NOMO-1 (cell line): ENCODE measurements around the gene CES2.

Source experiments
- DNase-seq, 2 experiments: peaks; one replicate each; lab custom pipeline; 2025; ENCODE audit not compliant: unreplicated experiment in 2 of 2; lab: John Stamatoyannopoulos, UW

Gene CES2

DNA sequence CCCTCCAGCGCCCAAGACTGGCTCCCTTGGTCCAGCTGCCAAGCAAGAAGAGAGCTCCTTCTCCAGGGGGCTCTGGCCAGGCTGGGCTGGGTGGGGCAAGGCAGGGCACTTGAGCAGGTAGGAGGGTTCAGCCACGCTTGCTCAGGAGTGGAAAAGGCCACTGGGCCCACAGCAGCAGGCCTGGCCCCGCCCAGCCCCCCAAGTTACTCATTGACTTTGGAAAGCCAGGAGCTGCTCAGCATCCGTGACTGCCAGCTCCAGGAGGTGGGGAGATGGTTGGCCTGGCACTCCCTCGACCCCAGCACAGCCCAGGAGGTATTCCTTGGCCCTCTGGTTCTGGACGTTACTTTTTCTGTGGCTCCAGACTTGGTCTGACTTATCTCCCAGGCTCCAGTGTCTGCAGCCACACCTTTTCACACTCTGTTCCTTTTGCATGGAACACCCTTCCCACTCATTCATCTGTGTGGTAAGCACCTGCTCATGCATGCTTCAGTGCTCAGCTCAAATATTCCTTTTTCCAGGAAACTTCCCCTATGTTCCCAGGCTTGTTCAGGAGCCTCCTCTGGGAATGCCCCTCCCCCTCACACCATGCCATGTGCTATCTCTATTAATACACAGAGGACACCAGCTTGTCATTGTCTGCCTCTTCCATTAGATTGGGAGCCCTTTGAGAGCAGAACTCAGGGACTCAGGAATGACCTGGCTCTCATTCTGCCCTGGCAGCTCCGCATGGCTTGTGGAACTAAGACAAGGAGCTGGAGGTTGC, 16.3 kb upstream of the CES2 start, which contains the start of gene CDH16:
Gene CDH16 (minus strand): TSS at position 83 of the 766 bp plus-strand sequence. CDS start 820 bp downstream, outside the sequence.
- DNase-seq = no peak

DNA sequence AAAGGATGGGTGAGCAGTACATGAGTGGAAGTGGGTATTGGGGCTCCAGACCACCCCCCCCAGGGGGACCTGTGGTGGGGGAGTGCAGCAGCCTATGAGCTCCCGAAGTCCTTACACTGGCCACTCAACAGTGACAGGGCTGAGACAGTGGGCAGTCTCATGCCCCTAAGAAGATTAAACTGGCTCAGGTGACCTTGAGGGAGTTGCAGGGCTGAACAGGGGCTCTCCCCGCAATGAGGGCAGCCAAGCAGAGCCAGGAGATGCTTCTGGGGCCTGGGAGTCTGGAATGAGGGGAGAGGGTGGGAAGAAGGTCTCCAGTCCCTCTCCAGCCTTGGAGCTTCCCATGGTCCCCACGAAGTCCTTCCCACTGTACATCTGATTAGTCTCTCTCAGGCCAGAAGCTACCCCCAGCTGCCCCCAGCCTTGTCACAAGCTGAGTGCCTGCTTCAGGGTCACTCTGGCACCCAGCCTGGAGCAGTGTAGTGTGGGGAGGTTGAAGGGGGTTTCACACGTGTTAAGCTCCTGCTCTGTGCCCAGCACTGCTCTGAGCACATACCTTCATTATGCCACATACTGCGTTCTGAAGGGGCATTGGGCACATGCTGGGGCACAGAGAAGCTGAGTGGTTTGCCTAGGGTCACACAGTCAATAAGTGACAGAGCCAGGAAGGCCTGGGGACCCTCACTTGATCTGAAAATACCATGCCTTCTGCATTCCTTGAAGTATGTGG, 15.6 kb upstream of the CES2 start:
- DNase-seq = no peak

- DNase-seq = no peak
Measured at GRCh38 chr16:66920299-66920590, 15.1 kb upstream of the CES2 start.

GRCh38 chr16:66920924-66921680, 14.2 kb upstream of the CES2 start:
- DNase-seq = no peak

DNA sequence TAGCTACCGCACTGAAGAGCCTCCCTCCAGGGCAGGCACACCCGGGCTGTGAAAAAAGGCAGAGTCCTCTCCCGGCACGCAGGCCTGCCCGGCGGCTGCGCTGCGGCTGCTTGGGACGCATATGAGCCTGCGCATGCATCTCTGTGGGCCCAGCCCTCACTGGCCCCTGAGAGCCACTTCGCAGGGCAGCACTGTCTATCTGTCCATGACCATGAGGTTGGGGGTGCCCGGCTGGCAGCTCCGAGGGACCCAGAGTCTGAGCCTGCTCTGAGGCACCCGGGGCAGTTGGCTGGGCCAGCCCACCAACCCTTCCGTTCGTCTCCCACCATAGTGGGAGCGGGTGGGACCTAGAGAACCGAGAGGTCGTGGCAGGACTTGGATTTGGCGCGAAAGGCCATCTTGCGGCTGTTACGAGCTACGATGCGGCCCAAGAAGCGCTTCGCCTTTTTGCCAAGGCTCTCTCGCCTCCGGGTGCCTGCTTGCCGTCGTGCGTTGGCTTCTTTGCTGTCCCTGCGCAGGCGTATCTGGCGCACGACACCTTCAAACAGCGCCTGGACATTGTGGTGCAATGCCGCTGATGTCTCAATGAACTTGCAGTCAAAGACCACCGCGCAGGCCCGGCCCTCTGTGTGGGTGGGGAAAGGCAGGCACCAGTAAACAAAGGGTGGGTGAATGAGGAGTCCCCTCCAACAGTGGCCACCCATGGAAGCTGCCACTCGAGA, 13.4 kb upstream of the CES2 start:
- DNase-seq = no peak

- no peak for DNase-seq
Measured at GRCh38 chr16:66923247-66923731, 12.0 kb upstream of the CES2 start.

DNA sequence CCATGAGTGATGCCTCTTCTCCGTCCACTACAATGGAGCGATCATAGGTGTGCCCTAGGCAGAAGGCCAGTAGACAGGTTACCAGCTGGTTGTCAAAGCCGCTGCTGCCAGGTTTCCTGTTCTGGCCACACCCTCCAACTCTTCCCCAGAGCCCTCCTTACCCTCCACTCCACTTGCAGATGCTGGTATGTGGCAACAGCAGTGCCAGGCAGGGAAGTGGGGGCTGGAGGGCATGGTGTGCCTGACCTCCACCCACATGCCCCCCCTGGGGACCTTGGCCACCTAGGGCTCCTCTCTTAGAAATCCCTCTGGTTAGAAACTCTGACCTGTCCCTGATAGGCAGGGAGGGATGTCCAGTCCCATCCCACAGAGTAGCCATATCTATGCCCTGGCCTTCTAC, 11.4 kb upstream of the CES2 start:
- no peak for DNase-seq

DNA sequence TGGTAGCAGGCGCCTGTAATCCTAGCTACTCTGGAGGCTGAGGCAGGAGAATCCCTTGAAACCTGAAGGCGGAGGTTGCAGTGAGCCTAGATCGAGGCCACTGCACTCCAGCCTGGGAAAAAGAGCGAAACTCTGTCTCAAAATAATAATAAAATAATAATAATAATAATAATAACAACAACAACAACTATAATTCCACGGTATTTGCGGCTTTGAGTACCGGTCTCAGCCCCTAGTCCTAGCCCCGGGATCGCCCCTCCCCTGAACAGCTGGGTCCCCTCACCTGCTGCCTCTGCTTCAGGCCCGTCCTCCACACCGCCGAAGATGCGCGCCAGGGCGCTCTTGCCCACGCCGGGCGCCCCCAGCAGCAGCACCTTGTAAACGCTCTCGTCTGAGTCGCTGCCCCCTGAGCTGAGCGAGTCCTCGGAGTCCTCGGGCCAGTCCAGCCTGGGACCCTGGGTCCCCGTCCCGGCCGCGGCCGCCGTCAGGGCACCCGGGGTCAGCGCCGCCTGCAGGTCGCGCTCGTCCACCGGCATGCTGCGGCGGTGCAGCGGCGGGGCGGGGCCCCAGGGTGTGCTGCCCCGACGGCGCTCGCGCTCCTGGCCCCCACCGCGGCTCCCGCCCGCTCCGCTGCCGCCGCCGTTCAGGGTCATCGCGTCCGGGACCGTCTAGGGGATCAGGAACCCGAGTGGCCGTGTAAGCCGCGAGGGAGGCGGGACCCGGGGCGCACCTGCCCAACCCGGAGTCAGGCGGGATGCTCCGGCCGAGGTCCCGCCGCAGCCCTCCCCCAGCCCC, 10.6 kb upstream of the CES2 start:
- peak; percentile 7 to 25 for DNase-seq

GRCh38 chr16:66925322-66925840, 9.9 kb upstream of the CES2 start, which contains the start of gene RRAD:
Gene RRAD (minus strand): TSS chr16:66925535. CDS start chr16:66925179, 356 bp downstream.
- no peak for DNase-seq

DNA sequence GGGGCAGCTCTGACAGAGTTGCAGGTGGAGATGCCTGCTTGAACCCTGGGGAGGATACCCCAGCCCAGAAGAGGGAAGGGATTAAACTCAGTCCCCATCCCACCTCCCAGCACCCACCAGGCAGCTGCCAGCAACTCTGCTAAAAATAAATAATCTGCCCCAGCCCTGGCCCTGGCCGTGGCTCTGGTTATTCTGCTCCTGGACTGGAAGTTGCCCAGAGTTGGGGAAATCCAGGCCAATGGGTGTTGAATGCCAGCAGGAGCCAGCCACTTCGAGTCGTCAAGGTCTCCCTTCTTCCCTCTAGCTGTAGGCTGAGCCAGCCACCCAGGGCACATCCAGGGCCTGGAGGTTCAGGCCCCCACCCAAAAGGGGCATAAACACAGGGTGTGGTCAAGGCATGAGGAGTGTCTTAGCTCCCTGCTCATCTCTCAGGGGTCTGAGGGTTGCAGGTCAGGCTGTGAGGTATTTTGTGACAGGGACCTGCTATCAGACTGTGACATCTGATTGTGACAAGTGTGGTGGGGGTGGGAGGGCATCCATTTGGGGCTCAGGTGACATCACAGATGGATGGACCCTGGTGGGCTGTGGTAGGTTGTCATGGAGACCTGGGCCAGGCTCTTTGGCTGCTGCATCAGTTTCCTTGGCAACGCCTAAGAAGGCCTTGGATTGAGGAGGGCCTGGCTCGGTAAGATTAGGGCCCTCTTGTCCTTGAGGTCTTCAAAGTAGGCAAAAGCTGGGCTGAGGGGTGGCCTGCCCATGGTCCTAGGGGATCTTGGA, 9.0 kb upstream of the CES2 start:
- no peak for DNase-seq

DNA sequence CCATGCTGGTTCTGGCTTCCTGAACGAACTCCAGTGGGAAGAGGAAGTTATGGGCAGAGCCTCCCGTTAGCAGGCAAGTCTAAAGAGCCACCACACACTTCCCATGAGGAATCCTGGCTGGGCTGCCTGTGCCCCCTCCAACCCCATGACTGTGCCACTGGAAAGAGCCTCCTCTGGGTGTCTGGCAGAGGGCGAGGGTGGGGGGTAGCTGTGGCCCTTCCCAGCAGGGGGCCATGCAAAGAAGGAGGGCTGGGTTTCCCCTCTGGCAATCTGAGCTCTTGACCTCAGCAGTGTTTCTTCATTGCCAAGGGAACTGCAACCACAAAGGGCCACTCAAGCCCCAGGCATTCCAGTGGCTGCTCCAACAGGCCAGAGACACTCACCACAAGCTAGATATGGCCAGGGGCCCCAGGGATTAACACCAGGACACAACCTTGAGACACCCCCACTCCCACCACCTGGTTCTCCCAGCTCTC, 8.3 kb upstream of the CES2 start:
- DNase-seq = no peak

GRCh38 chr16:66927918-66928649, 7.2 kb upstream of the CES2 start:
- DNase-seq = no peak

- no peak for DNase-seq
Measured at GRCh38 chr16:66928702-66929388, 6.5 kb upstream of the CES2 start.

DNA sequence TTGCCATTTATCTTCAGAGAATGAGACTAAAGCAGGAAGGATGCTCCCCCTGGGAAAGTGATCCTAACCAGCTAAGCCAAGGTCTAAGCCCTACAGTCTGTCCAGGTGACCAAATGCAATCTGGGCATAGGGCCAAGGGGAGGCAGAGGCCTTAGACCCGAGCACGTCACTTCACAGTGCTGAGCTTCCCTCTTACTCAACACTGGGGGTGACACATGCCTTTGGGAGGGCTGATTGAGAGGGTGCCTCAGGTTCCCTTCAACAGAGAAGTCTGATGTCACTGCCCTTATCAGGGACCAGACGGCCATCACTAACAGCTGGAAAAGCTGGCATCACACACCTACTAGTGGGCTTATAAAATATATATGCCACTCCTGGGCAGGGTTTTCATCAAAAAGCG, 5.1 kb upstream of the CES2 start:
- DNase-seq = no peak

GRCh38 chr16:66931665-66932064, 3.7 kb upstream of the CES2 start:
- DNase-seq = no peak

GRCh38 chr16:66932076-66932475, 3.2 kb upstream of the CES2 start:
- no peak for DNase-seq

DNA sequence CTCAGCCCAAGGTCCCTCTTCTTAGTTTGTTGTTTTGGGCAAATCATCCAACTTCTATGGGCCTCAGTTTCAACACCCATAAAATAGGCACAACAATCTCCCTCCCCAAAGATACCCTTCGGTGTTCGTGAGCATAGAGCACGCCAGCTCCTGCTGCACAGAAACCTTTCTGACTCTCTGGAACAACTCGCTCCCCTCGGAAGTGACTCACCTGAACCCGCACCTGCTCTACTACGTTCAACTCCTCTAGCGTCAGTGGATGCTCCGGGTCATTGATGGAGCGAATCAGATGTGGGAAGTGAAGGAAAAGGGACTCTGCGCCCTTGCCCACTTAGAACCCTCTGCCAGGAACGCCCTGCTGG, 1.6 kb upstream of the CES2 start:
- no peak for DNase-seq
